HG02973 (cell line): ENCODE measurements around the gene UBE3D.
"Not testable (repeated sequence)": the region's sequence is repeated elsewhere in the genome, so short reads cannot be mapped to it uniquely, and the experiment has no call there.

ENCODE experiments used
- ATAC-seq: cut with Tn5 transposase; IDR thresholded peaks from one replicate; pipeline ENCODE4 v1.9.1; 2021; ENCODE audit warnings: moderate library complexity; ENCODE audit not compliant: unreplicated experiment

UBE3D gene

DNA sequence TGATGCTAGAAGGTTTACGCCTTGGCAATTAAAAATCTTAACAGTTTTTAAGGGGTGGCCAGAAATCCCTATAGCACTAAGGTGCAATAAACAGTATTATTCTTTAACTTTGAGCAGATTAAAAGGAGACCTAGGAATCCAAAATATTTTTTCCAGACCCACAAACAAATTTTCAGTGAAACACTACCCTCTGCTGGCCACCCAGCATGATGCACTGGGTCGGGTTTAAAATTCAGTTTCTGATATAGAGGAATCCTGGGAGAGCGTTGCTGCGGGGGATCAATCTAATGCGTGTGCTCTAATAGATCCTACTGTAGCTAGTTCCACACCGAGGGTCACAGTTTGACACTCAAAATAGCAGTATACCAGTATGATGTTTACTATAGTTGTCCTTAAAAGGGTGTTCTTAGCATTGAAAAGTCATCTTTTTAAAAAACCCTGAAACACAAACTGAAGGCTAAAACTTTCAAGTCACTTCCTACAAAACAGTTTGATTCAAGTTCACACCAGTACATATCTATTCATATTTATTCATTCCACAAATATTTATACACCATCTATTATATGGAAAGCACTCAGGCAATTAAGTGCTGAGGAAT, 10.2 kb downstream of the UBE3D start:
- no peak for ATAC-seq

- ATAC-seq: no peak
Observed at GRCh38 chr6:83053678-83054077, 12.0 kb downstream of the UBE3D start.

DNA sequence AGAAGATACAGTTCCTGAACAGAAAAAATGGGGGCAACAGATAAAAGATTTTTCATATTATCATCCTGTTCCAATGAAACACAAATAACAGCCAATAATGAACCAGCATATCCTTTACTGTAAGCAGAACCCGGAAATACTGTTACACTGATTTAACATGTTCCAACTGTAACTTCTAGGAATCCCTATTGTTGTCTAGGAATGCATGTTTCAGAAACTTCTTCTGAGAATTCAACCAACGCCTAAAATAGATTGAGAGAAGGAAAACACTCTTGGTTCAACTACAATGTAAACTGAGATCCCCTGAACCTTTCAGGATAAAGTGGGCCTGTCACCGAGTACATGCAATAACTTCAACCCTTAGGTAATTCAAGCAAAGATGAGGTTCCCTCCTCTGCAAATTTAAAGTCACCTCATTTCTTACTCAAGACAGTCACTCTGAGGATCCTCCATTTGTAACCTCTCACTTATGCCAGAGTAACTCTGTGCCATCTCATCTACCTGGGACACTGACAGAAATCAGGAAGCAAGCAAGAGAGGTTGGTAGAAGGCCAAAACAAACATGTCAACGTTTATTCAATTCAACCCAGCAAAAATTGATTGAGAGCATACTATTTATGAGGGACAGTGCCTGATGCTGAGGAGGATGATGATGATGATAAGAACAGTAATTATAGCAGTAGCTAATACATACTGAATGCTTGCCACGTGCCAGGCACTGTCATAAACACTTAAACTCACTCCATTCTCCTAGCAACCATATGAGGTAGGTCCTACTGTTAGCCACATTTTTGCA, 14.1 kb downstream of the UBE3D start:
- ATAC-seq: no peak

GRCh38 chr6:83047065-83047754, 18.4 kb downstream of the UBE3D start:
- no peak for ATAC-seq

DNA sequence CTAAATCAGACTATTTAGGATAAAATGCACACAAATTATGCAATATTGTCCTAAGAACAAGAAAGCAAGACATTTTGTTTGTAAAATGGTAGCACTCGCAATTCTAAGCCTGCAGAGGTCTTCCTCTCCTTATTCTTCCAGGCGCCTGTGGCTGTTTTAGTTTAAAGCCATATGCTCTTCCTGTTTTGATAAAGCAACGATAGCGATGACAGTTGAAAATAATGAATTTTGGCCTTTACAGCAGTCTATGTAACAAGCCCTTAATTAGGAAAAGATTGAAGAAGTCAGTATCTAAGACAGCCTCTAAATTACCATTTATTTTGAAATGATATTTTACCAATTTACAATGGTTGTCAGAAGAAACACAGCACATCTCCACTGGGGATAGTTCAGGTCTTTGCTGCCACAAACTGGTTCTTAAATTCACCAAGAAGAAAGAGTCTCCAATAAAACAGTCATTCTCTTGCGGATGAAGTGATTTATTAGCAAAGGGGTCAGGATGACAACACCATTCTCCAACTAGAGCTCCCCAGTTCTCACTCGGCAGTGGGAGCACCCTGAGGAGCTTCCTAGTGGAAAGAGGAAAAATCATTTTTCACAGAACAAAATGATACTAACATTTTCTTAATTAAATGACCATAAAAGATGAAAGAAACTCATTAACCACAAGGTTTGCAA, 21.4 kb downstream of the UBE3D start:
- ATAC-seq: no peak

DNA sequence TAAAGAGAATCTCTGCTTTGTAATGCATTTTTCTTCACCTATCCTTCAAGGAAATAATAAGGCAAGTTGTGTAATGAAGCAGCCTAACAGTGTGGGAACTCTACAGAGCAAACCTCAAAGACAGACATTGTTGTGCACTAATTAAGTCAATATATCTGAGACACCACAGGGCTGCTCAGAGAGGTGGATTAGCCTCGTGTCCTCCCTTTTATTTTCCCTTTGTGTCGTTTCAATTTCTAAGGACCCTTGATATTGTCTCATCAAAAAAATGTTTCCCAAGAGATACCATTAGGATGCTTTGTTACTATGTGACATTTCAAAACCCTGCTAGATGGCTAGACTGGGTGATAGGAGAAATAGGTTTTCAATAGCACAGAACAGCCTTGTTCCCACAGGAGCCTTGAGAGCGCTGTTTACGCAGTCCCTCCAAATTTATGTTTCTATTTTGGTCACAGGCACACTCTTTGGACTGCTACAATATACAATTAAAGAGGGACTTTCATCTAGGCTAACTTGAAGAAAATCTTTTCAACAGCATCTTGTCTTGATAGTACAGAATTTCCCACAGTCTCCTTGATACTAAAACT, 23.1 kb downstream of the UBE3D start:
- ATAC-seq: no peak

- no peak for ATAC-seq
Observed at GRCh38 chr6:83038246-83038645, 27.4 kb downstream of the UBE3D start.

- ATAC-seq: no peak
Observed at GRCh38 chr6:83031689-83032088, 34.0 kb downstream of the UBE3D start.

DNA sequence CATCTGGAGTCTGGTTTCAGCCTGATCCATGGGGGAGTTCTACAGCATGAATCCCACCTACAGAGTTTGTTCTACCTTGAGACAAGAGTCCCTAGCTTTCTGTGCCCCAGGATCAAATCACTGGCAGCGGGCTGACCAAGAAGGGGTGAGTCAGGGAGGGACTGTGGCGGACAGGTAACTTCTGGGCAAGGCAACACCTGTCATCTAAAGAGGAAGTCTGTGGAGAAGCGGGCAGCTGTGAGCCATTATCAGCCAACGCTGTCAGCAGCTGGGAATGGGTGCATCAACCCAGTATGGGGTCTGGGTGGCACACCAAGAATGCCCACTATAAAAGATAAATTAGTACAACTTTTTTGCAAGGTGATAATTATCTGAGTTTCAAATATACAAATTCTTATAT, 45.9 kb downstream of the UBE3D start:
- no peak for ATAC-seq

GRCh38 chr6:83011131-83011530, 54.5 kb downstream of the UBE3D start:
- ATAC-seq: not testable (repeated sequence)

DNA sequence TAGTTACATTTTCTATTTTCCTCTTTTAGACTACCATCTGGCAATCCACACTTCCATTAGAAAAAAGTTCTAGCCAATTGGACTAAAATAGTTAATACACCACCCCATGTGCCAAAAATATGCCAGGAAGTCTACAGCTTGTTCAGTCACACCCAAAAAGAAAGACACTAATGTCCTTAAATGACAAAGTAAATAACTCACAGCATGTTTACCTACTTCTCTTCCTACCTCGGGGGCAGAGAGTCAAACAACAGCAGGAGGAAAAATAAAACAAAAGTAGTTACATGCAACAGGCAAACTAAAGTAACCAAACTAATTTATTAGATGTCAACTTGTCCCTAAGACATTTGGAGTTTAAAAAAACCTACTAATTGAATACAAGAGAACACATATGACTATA, 57.0 kb downstream of the UBE3D start:
- no peak for ATAC-seq

DNA sequence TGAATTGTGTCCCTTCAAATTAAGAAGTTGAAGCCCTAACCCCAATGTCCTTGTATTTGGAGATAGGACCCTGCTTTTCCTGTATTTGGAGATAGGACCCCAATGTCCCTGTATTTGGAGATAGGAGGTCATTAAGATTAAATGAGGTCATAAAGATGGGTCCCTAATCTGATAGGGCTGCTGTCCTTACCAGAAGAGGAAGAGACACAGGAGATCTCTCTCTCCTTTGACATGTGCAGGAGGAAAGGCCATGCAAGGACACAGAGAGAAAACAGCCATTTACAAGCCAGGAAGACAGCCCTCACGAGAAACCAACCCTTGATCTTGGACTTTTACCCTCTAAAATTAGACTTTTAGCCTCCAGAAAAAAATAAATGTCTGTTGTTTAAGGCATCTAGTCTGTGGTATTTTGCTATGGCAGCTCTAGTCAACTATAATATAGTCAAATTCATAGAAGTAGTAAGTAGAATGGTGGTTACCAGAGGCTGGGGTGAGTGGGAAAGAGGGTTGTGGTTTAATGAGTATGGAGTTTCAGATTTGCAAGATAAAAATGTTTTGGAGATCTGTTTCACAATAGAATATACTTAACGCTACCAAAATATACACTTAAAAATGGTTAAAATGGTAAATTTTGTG, 59.3 kb downstream of the UBE3D start:
- no peak for ATAC-seq

DNA sequence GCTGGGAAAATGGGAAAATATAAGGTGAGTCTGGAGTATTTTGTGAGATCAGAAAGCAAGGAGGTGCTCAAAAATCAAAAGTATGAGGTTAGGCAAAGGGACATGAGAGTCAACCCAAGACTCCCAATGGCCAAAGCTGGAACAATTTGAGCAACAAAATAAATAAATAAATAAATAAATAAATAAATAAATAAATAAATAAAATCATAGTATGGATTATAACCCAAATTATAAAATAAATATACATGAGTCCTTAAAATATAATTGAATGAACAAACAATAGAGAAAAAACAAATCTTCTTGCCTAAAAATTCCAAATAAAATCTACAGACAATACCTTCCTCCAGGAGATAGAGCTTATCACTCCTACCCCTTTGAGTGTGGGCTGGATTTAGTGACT, 69.5 kb downstream of the UBE3D start:
- ATAC-seq: no peak

DNA sequence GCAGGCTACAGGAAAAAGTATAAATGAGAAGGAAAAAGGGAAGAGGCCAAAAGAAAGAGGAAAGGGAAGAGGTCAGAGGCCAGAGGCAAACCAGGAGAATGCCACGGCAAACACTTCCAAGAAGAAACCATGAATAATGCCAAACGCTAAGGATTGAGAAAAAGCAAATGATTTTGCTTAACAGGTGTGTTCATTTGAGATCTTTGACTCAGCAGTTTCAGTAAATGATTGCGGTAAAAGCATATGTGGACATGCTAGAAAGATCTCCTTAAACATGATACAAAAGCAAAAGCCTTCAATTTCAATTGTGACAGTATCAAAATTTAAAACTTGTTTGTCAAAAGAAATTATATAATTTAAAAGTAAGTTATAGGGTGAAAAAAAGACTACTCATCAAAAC, 70.6 kb downstream of the UBE3D start:
- ATAC-seq: no peak

DNA sequence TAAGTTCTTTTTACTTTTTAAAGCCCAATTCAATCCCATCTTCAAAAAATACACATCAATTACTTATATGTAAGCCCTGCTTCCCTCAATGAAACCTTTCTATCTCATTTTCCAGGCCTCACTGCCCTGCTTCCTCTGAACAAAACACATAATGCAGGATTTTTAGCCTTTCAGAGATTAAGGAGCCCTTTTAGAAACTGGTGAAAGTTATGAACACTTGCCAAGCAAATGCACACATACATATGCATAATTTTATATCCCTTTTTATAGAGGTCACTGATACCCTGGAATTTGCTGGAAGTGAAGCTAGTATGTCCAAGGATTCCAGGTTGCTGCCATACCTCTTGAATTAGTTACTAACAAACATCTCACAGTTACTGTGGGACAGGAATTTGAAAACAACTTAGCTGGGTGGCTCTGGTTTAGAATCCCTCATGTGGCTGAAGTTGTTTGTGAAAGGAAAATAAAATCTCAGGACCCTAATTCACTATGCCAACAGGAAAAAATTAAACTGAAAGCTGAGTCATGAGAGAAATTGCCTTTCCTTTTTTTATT, 75.8 kb downstream of the UBE3D start:
- ATAC-seq: no peak

- no peak for ATAC-seq
Observed at GRCh38 chr6:82988930-82989351, 76.7 kb downstream of the UBE3D start.

DNA sequence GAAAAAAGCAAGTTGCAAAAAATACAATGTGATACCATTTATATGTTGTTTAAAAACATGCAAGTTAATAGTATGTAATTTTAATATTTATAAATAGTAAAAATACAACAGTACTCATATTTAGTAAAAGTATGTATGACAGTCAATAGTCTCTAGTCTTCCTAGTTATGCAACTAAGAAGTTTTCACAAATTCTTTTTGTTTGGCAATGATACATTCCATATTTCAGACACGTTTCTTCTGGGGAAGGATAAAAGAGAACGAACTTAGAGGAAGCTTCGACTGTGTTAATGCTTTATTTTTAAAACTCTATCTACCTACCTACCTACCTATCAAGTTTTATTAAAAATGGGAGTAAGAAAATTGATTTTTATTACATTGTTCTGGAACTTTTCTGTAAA, 77.7 kb downstream of the UBE3D start:
- ATAC-seq: no peak

- ATAC-seq: no peak
Observed at GRCh38 chr6:82987416-82987815, 78.2 kb downstream of the UBE3D start.

- no peak for ATAC-seq
Observed at GRCh38 chr6:82984720-82985119, 80.9 kb downstream of the UBE3D start.

- no peak for ATAC-seq
Observed at GRCh38 chr6:82980086-82980485, 85.6 kb downstream of the UBE3D start.
